Measurements from ENCODE around the gene MARK2. TPM values are rescaled to one million over a fixed set of nuclear protein-coding genes. Genes with fewer than 3 reads are reported as not detected.

The MARK2 gene
- total and polyA plus RNA-seq, 2 experiments from 2014 or later = 8.9 to 15.8 TPM

DNA sequence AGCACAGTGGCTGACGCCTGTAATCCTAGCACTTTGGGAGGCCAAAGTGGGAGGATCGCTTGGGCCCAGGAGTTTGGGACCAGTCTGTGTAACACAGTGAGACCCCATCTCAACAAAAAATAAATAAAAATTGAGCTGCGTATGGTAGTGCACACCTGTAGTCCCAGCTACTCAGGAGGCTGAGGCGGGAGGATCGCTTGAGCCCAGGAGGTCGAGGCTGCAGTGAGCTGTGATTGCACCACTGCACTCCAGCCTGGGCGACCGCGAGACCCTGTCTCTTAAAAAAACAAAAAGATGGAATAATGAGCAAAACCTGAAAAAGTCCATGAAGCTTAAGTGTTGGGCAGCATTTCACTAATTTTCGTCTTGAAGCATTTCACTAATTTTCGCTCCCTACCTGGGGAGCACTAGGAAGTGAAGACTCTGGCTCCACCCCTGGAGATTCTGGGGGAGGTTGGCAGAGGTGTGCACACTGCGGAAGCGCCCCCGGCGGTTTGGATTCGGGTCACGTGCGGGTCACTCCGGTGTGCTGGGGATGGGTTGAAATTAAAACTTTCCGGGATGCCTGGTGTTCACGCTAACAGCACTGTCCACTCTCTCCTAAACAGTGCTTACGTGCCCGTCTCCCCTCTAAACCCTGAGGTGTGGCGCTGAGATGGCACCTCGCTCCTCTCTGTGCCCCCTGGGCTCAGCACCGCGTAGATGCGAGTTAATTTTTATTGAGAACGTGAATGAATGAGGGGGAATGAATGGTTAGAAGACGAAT, 99.0 kb downstream of the MARK2 start:
- WGBS, 2 experiments (ENCODE audit: low coverage in 1 of 2, low lambda C conversion rate in 2 of 2, missing lambda C conversion rate in 2 of 2) = 30 to 34% methylated on average over 30 of the region's 30 CpGs
- Histone ChIP-seq H3K9me3 (ENCODE audit: low read depth) (no peaks in the 10 kb centered on the region), H3K4me1 (ENCODE audit: insufficient read depth) (0 out of 2 replicates have a peak, but pooled peaks cover 7% of the 10 kb centered on the region), H3K36me3 (ENCODE audit: low read depth) (no peaks in the 10 kb centered on the region), H3K4me3 (peak overlapping the region; percentile 89), H3K27me3 (replicated peaks; ENCODE audit: insufficient read depth) (no peaks in the 10 kb centered on the region), H3K9ac (peak overlapping the region; percentile 30), H3K79me2 (ENCODE audit: insufficient read depth) (peaks cover 38% of the 10 kb centered on the region), H4K20me1 (ENCODE audit: insufficient read depth) (no peaks in the 10 kb centered on the region), H3F3A (ENCODE audit: insufficient read depth) (no peaks in the 10 kb centered on the region), H2AFZ (peak overlapping the region; percentile 84), H3K9me2 (ENCODE audit: insufficient read depth) (no peaks in the 10 kb centered on the region), H3K4me2 (ENCODE audit: unreplicated experiment) (peak overlapping the region; percentile 47), H3K27ac (peak overlapping the region; percentile 17)
- in situ Hi-C loops (cut with MboI) = no loop called here
- no peak for DNase-seq
- TF ChIP-seq EZH2phosphoT487 (IDR thresholded peaks at IDR 0.05; ENCODE audit: insufficient read depth, low read depth) = no peak
- no peak for TF ChIP-seq EZH2 (IDR thresholded peaks at IDR 0.05; ENCODE audit: insufficient read depth, poor library complexity, severe bottlenecking)

- peak; percentile 97 for DNase-seq
- H3K36me3 ChIP-seq (ENCODE audit: low read depth) = no peaks in the 10 kb centered on the region
- H3K79me2 ChIP-seq (ENCODE audit: insufficient read depth) = peaks cover 47% of the 10 kb centered on the region
- H3K27me3 ChIP-seq (replicated peaks; ENCODE audit: insufficient read depth) = no peaks in the 10 kb centered on the region
- no peaks in the 10 kb centered on the region for H4K20me1 ChIP-seq (ENCODE audit: insufficient read depth)
- H3K9me3 ChIP-seq (ENCODE audit: low read depth) = no peaks in the 10 kb centered on the region
- H2AFZ ChIP-seq = peak within 1 kb of the TSS; percentile 84
- peak within 1 kb of the TSS; percentile 89 for H3K4me3 ChIP-seq
- in situ Hi-C loops (cut with MboI) = no loop called here
- peak within 1 kb of the TSS; percentile 82 for H3K9ac ChIP-seq
- 0 out of 2 replicates have a peak, but pooled peaks cover 7% of the 10 kb centered on the region for H3K4me1 ChIP-seq (ENCODE audit: insufficient read depth)
- H3K9me2 ChIP-seq (ENCODE audit: insufficient read depth) = no peaks in the 10 kb centered on the region
- WGBS, 2 experiments (ENCODE audit: low coverage in 1 of 2, low lambda C conversion rate in 2 of 2, missing lambda C conversion rate in 2 of 2) = 0 to 1% methylated on average over 52 to 72 of the region's 92 CpGs
- no peak for TF ChIP-seq EZH2 (IDR thresholded peaks at IDR 0.05; ENCODE audit: insufficient read depth, poor library complexity, severe bottlenecking)
- no peak for TF ChIP-seq EZH2phosphoT487 (IDR thresholded peaks at IDR 0.05; ENCODE audit: insufficient read depth, low read depth)
- no peaks in the 10 kb centered on the region for H3F3A ChIP-seq (ENCODE audit: insufficient read depth)
- H3K27ac ChIP-seq = peak within 1 kb of the TSS; percentile 17
- peak within 1 kb of the TSS; percentile 85 for H3K4me2 ChIP-seq (ENCODE audit: unreplicated experiment)
Observed at GRCh38 chr11:63938479-63939396, 99.8 kb downstream of the MARK2 start, which contains the start of gene NAA40. NAA40 (plus strand) TSS chr11:63939002; CDS start chr11:63939097, 95 bp downstream.

DNA sequence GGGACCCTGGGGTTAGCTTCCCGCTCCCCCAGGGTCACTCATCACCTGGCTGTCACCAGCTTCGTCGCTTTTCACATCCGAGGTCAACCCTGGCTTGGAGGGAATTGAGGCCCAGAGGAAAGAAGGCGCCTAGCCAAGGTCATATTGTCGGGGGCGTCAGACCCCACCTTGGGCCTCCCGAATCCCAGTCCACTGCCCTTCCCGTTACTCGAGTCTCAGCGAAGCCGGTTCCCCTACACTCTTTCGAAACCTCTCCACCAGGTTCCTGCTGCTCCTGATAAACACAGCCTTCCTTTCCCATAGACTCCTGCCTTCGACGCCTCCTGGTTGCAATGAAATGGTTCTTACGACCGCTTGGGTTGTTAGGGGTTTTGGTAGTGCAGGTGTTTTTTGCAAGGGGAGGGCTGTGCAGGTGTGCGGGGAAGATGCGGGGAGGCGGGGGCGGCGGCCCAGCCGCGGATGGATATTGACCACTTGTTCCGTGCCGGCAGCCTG, 100.5 kb downstream of the MARK2 start:
- in situ Hi-C loops (cut with MboI) = no loop called here
- no peaks in the 10 kb centered on the region for H3K9me2 ChIP-seq (ENCODE audit: insufficient read depth)

GRCh38 chr11:63940786-63941185, 101.9 kb downstream of the MARK2 start:
- no peak for DNase-seq
- Histone ChIP-seq H3K9ac (no peak overlapping the region), H3K4me2 (ENCODE audit: unreplicated experiment) (no peak overlapping the region), H4K20me1 (ENCODE audit: insufficient read depth) (no peaks in the 10 kb centered on the region), H3F3A (ENCODE audit: insufficient read depth) (no peaks in the 10 kb centered on the region), H3K9me3 (ENCODE audit: low read depth) (no peaks in the 10 kb centered on the region), H3K4me3 (no peak overlapping the region), H3K36me3 (ENCODE audit: low read depth) (no peaks in the 10 kb centered on the region), H3K27me3 (replicated peaks; ENCODE audit: insufficient read depth) (no peaks in the 10 kb centered on the region), H3K79me2 (ENCODE audit: insufficient read depth) (peaks cover 56% of the 10 kb centered on the region), H3K9me2 (ENCODE audit: insufficient read depth) (no peaks in the 10 kb centered on the region), H3K27ac (no peak overlapping the region), H2AFZ (no peak overlapping the region), H3K4me1 (ENCODE audit: insufficient read depth) (peaks cover 17% of the 10 kb centered on the region)
- WGBS, 2 experiments (ENCODE audit: low coverage in 1 of 2, low lambda C conversion rate in 2 of 2, missing lambda C conversion rate in 2 of 2) = 70 to 77% methylated on average over 6 of the region's 6 CpGs
- TF ChIP-seq EZH2 (IDR thresholded peaks at IDR 0.05; ENCODE audit: insufficient read depth, poor library complexity, severe bottlenecking) (no peak), EZH2phosphoT487 (IDR thresholded peaks at IDR 0.05; ENCODE audit: insufficient read depth, low read depth) (no peak)
- in situ Hi-C loops (cut with MboI) = loop anchor here (5.0 kb wide), 1 partner anchor 103 kb away; the partner anchor contains the start of gene MARK2

More for the DNA sequence above, 100.5 kb downstream of the MARK2 start:
- peaks cover 54% of the 10 kb centered on the region for H3K79me2 ChIP-seq (ENCODE audit: insufficient read depth)
- peak overlapping the region; percentile 72 for H2AFZ ChIP-seq
- no peaks in the 10 kb centered on the region for H4K20me1 ChIP-seq (ENCODE audit: insufficient read depth)
- peak; percentile 64 for DNase-seq
- H3K4me1 ChIP-seq (ENCODE audit: insufficient read depth) = 0 out of 2 replicates have a peak, but pooled peaks cover 7% of the 10 kb centered on the region
- TF ChIP-seq EZH2 (IDR thresholded peaks at IDR 0.05; ENCODE audit: insufficient read depth, poor library complexity, severe bottlenecking) = no peak
- TF ChIP-seq EZH2phosphoT487 (IDR thresholded peaks at IDR 0.05; ENCODE audit: insufficient read depth, low read depth) = no peak
- no peaks in the 10 kb centered on the region for H3K27me3 ChIP-seq (replicated peaks; ENCODE audit: insufficient read depth)
- H3K36me3 ChIP-seq (ENCODE audit: low read depth) = no peaks in the 10 kb centered on the region
- peak overlapping the region; percentile 89 for H3K4me3 ChIP-seq
- no peaks in the 10 kb centered on the region for H3K9me3 ChIP-seq (ENCODE audit: low read depth)
- no peak overlapping the region for H3K27ac ChIP-seq
- peak overlapping the region; percentile 85 for H3K4me2 ChIP-seq (ENCODE audit: unreplicated experiment)
- peak overlapping the region; percentile 82 for H3K9ac ChIP-seq
- H3F3A ChIP-seq (ENCODE audit: insufficient read depth) = no peaks in the 10 kb centered on the region
- 13% methylated on average over 25 to 26 of the region's 26 CpGs for WGBS, 2 experiments (ENCODE audit: low coverage in 1 of 2, low lambda C conversion rate in 2 of 2, missing lambda C conversion rate in 2 of 2)
